Naive B cell (primary cell): ENCODE results near the gene ZDHHC13. TPM values are rescaled to one million over a fixed set of nuclear protein-coding genes. Genes with fewer than 3 reads are reported as not detected.

ENCODE experiments used
- ATAC-seq, 2 donors: fragments of 150-1000 bp; cut with Tn5 transposase; 2 replicates each; pipeline ENCODE4 v1.10.0; 2021; ENCODE audit warnings: low read depth in 2 of 2, mild to moderate bottlenecking in 2 of 2, moderate library complexity in 2 of 2
- DNase-seq: peaks from one replicate; pipeline ENCODE4 v3.0.0; 2022
- H3K27ac Mint-ChIP-seq, 6 donors: one replicate each; pipeline ENCODE4 v1.8.0; 2020 to 2022; ENCODE audit warnings: mild to moderate bottlenecking in 6 of 6, mixed read lengths in 6 of 6, moderate library complexity in 5 of 6, inconsistent platforms in 2 of 6
- H3K27me3 Mint-ChIP-seq, 3 donors: one replicate each; pipeline ENCODE4 v1.8.0; 2021 to 2022; ENCODE audit warnings: mixed read lengths in 3 of 3, mild to moderate bottlenecking in 1 of 3
- H3K36me3 Mint-ChIP-seq, 2 donors: one replicate each; pipeline ENCODE4 v1.8.0; 2020 to 2022; ENCODE audit warnings: mixed read lengths in 2 of 2, inconsistent platforms in 1 of 2, mild to moderate bottlenecking in 1 of 2
- H3K4me1 Mint-ChIP-seq, 3 donors: one replicate each; pipeline ENCODE4 v1.8.0; 2020 to 2022; ENCODE audit warnings: mixed read lengths in 3 of 3, inconsistent platforms in 1 of 3, mild to moderate bottlenecking in 1 of 3, moderate library complexity in 1 of 3
- H3K4me3 Mint-ChIP-seq, 8 donors: one replicate each; pipeline ENCODE4 v1.8.0; 2020 to 2022; ENCODE audit warnings: mild to moderate bottlenecking in 8 of 8, mixed read lengths in 8 of 8, moderate library complexity in 8 of 8, inconsistent platforms in 2 of 8
- H3K9me3 Mint-ChIP-seq, 7 donors: one replicate each; pipeline ENCODE4 v1.8.0; 2020 to 2022; ENCODE audit warnings: mixed read lengths in 7 of 7, mild to moderate bottlenecking in 5 of 7, inconsistent platforms in 2 of 7, moderate library complexity in 1 of 7
- polyA plus RNA-seq, 6 donors: library from polyadenylated mRNA; unstranded; fragments of 300-500 nt; fragmentation: Illumina TruSeq; gene quantifications; one replicate each; pipeline ENCODE4 v1.2.3, GENCODE V29; 2021; ENCODE audit warnings: low read depth in 6 of 6

The ZDHHC13 gene, protein sequence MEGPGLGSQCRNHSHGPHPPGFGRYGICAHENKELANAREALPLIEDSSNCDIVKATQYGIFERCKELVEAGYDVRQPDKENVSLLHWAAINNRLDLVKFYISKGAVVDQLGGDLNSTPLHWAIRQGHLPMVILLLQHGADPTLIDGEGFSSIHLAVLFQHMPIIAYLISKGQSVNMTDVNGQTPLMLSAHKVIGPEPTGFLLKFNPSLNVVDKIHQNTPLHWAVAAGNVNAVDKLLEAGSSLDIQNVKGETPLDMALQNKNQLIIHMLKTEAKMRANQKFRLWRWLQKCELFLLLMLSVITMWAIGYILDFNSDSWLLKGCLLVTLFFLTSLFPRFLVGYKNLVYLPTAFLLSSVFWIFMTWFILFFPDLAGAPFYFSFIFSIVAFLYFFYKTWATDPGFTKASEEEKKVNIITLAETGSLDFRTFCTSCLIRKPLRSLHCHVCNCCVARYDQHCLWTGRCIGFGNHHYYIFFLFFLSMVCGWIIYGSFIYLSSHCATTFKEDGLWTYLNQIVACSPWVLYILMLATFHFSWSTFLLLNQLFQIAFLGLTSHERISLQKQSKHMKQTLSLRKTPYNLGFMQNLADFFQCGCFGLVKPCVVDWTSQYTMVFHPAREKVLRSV
- 10 to 100 TPM in 4 of 6 donors, 1 to 10 TPM in 2; 3.6 to 15.5 (median 12.6) TPM for polyA plus RNA-seq

DNA sequence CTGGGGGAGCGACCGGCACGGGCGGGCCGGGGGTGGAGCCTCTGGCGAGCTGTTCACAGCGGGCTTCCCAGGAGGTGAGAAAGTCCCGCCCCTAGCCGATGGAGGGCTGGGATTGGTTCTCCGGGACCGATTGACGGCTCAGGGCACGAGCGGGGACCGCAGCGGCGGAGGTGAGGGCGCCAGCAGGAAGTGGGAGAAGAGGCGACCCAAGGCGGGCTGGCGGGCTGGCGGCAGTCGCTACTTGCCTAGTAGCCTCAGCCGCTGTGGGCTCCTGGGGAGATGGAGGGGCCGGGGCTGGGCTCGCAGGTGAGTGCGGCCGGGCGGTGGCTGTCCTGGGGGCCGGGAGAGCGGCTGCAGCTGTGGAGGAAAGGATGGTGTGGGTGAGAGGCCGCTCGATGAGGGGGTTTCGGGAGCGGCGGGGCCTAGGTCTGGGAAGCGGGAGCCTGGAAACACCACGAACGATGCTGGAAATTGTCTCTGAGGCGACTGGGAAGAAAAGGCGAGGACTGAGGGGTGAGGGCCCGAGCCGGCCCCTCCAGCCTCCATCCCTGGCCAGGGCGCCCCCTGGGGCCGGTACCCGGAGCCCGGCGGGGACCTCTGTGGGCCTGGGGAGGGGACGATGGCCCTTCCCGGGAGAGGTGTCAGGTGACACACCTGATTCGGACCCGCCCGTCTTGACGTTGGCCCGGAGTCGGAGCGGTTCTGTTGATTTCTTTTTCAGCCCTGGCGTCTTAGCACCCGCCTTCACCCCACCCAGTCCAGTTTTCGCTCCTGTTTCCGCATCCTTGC is at the start of gene ZDHHC13:
ZDHHC13 (plus strand) TSS at position 198 of the 789 bp plus-strand sequence; CDS start at position 280, 82 bp downstream.
- no peaks in the 10 kb centered on the region for H3K27me3 Mint-ChIP-seq
- H3K4me3 Mint-ChIP-seq, result peak within 1 kb of the TSS; percentile 94 to 99 (median 96)
- peaks cover 5 to 15% of the 10 kb centered on the region in 2 donors for H3K36me3 Mint-ChIP-seq
- H3K4me1 Mint-ChIP-seq, result peaks cover 36 to 57% (median 40%) of the 10 kb centered on the region in 3 donors
- peak; percentile 92 for DNase-seq
- ATAC-seq, result peak; percentile 96 to 98
- H3K27ac Mint-ChIP-seq, result peak within 1 kb of the TSS; percentile 12 to 98 (median 92)
- peaks cover 0 to 3% (median 0%) of the 10 kb centered on the region in 7 donors for H3K9me3 Mint-ChIP-seq

DNA sequence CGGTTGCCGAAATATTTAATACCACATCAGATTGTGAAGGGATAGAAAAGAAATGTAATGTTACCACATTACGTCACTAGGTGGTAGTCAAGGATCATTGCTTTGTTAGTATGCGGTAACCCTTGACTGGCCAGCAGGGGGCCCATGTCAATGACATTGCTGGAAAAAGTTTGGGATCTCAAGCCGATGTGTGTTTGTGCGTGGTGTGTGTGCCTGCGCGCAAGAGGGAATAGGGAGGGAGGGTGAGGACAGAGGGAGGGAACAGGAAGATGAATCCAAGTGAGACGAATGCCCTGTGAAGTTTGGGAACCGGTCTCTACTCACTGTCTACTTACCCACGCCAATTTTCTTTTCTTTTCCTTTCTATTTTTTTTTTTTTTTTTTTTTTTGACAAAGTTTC is 45.7 kb upstream of the ZDHHC13 start:
- peak; percentile 13 for DNase-seq
- Mint-ChIP-seq H3K36me3 (peaks cover 4 to 20% of the 10 kb centered on the region in 2 donors), H3K9me3 (peaks cover 13 to 22% (median 17%) of the 10 kb centered on the region in 7 donors), H3K4me3 (peak overlapping the region in 1 of 8 donors; percentile 14), H3K27me3 (peaks cover 5 to 41% (median 34%) of the 10 kb centered on the region in 3 donors), H3K4me1 (peaks cover 5 to 8% (median 5%) of the 10 kb centered on the region in 3 donors), H3K27ac (no peak overlapping the region)
- ATAC-seq, result peak; percentile 58 to 71

DNA sequence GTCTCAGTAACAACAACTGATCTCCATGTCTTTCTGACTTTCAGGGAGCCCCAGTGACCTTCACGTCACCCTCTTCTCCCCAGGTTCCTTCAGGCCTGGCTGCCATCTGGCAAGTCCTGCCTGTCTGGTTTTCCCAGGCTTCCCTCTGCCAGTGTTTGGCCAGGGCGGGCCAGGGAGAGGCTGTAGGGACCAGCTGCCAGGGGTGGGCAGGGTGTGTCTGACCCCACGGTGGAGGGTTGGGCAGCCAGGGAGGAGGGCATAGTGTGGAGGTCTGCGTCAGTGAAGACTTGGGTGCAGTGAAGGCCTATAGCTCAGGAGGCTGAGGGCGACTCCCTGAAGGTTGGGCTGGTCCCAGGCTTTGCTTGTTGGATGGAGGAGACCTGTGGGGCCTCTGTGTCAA is 44.5 kb upstream of the ZDHHC13 start:
- no peak for DNase-seq
- Mint-ChIP-seq H3K9me3 (peaks cover 11 to 22% (median 17%) of the 10 kb centered on the region in 7 donors), H3K4me1 (peaks cover 5 to 8% (median 8%) of the 10 kb centered on the region in 3 donors), H3K4me3 (no peak overlapping the region), H3K27me3 (peaks cover 9 to 37% (median 25%) of the 10 kb centered on the region in 3 donors), H3K36me3 (peaks cover 4 to 20% of the 10 kb centered on the region in 2 donors), H3K27ac (no peak overlapping the region)
- ATAC-seq, result no peak

DNA sequence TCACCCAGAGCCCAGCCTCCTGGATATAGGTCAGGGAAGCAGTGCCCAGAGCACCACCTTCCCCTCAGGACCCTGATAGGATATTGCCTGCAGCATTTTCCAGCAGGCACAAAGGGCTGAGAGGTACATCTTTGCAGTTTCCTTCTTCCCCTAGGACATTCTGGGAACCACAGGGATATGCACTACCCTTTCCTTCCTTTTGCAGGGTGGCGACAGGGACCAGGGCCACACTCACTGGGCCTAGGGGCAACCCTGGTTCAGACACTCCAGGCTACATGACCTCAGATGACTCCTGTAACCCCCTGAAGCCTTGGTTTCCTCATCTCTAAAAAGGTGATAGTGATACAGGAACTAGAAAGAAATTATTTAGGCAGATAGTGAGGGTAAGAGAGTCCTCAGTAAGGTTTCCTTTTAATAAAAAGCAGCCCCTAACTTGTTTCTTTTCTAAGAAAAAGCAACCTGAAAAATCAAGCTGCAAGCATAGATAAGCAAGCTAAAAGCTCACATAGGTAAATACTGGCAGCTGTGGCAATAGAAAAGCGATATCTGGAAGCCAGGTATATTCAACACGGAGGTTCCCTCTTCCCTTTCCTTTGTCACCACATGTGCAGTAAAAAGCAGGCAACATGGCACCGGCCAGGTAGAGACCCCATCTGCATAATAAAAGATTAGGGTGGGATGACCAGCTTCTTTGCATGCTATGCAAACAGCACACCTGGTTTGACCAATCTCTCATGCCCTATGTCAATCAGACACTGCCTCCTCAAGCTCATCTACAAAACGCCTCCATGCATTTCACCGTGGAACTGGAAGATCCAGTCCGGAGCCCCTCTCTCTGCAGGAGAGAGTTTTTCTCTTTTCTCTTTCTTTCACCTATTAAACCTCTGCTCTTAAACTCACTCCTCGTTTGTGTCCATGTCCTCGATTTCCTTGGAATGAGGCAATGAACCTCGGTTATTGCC is 43.2 kb upstream of the ZDHHC13 start:
- Mint-ChIP-seq H3K4me1 (peaks cover 5 to 8% (median 8%) of the 10 kb centered on the region in 3 donors), H3K27me3 (peaks cover 11 to 27% (median 22%) of the 10 kb centered on the region in 3 donors), H3K4me3 (peak overlapping the region in 1 of 8 donors; percentile 18), H3K9me3 (peaks cover 6 to 14% (median 11%) of the 10 kb centered on the region in 7 donors), H3K36me3 (peaks cover 4 to 13% of the 10 kb centered on the region in 2 donors), H3K27ac (peak overlapping the region in 1 of 6 donors; percentile 47)
- no peak for DNase-seq
- ATAC-seq, result no peak

DNA sequence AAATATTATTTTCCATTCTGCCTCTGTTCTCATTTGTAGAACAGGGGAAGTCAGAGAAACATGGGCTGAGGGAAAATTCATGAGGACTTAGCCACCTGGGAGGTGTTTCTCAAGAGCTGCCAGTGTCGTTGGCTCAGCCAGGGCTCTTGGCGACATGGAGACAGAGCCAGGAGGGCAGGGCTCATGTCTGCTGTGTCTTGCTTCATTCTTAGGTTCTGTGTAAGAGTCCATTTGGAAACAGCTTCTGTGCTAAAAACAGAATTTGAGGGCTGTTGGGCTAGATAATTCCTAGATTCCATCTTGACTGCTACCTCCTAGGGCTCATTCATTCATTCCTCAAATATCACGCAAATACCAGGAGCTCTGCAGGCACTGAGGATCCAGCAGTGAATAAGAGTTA is 41.3 kb upstream of the ZDHHC13 start:
- peaks cover 17 to 27% (median 19%) of the 10 kb centered on the region in 3 donors for H3K27me3 Mint-ChIP-seq
- H3K4me3 Mint-ChIP-seq, result no peak overlapping the region
- no peak overlapping the region for H3K27ac Mint-ChIP-seq
- H3K9me3 Mint-ChIP-seq, result no peaks in the 10 kb centered on the region
- peaks cover 5 to 8% (median 8%) of the 10 kb centered on the region in 3 donors for H3K4me1 Mint-ChIP-seq
- no peak for ATAC-seq
- no peaks in the 10 kb centered on the region for H3K36me3 Mint-ChIP-seq
- no peak for DNase-seq

DNA sequence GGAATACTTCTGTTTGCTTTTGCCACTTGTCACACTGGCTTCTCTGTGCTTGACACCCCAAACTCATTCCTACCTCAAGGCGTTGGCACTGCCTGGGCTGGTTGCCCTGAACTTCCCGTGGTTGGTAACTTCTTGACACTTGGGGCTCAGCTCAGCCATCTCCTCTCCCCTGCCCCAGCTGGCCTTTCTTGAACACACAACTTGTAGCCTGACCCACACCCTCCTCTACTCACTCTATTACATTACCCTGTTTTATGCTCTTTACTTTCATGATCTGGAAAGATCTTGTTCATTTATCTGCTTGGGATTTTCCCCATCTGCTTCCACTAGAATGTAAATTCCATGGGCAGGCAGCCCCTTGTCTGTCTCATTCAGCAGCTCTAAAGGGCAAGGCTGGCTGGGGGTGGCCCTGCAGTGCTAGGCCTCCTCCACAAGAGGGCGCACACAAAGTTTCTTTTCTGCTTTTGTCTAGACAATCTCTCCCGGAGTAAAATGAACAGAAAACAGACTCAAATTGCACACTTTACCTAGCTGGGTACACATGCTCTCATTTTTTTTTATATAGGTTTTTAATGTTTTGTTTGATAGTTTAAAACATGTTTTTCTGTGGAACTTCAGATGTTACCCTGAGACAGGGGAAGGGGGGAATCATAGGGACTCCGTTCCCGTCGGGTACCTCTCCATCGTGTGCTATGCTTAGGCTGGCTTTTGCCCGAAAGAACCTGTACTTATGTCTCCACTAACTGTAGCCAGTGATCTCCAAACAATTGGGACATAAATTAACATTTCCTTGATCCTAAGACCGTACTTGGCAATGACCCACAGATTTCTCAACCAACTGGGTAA is 40.0 kb upstream of the ZDHHC13 start:
- H3K9me3 Mint-ChIP-seq, result no peaks in the 10 kb centered on the region
- no peak overlapping the region for H3K27ac Mint-ChIP-seq
- ATAC-seq, result peak; percentile 28 to 52
- H3K27me3 Mint-ChIP-seq, result peaks cover 14 to 34% (median 19%) of the 10 kb centered on the region in 3 donors
- DNase-seq, result peak; percentile 31
- H3K4me3 Mint-ChIP-seq, result no peak overlapping the region
- peaks cover 0 to 3% (median 0%) of the 10 kb centered on the region in 3 donors for H3K4me1 Mint-ChIP-seq
- no peaks in the 10 kb centered on the region for H3K36me3 Mint-ChIP-seq

DNA sequence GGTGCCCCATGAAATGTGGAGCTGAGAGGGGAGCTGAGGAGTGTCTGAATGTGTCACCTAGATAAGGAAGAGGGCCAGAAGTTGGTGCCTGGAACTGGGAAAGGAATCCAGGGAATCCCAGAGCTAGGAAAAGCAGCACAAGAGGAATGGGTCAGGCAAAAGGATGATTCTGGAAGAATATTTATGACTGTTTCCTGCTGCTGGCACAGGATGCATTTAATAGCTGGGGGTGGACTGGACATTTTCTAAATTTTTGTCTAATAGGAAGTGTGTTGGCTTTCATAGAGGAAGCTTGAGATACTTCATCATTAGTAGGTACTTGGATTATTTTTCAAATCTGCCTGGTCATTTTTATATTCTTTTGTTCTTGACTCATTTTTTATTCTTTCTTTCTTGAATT is 39.0 kb upstream of the ZDHHC13 start:
- H3K4me3 Mint-ChIP-seq, result no peak overlapping the region
- peaks cover 0 to 3% (median 0%) of the 10 kb centered on the region in 3 donors for H3K4me1 Mint-ChIP-seq
- H3K36me3 Mint-ChIP-seq, result no peaks in the 10 kb centered on the region
- DNase-seq (no peak), ATAC-seq (no peak)
- H3K27me3 Mint-ChIP-seq, result peaks cover 14 to 34% (median 19%) of the 10 kb centered on the region in 3 donors
- H3K27ac Mint-ChIP-seq, result no peak overlapping the region
- H3K9me3 Mint-ChIP-seq, result no peaks in the 10 kb centered on the region

DNA sequence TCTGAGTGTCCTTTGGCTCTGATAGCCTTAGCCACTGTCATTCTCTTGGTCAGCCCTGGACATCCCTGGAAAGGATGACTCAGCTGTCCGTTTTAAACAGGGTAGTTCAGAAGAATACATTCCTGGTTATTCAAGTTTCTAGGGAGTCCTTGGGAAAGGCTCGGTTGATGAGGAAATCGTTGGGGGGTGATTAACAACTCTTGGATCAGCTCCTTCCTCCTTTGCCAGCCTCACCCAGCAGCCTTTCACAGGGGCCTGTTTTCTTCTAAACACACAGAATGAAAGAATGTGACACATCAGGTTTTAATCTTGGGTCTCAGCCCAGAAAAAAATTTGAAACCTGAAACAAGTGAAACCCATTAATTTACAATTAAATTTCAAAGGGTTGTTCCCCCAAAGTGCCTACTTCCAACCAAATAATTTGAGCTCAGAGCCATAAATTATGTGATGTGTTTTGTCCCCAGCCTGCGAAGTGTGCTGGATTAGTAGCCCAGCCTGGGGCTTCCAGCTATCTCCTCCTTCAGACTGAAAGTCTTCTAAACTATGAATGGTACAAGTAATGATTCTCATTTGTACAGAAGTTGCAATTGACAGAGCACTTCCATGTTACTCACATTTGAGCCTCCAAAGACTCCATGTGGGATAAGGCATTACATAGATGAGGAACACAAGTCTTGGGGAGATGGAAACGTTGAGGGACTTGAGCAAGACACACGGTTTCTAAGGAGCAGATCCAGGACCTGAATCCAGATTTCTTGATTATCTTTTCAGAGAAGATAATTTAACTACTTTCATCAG is 37.1 kb upstream of the ZDHHC13 start:
- H3K4me1 Mint-ChIP-seq, result peaks cover 0 to 3% (median 0%) of the 10 kb centered on the region in 3 donors
- no peaks in the 10 kb centered on the region for H3K36me3 Mint-ChIP-seq
- no peak for DNase-seq
- no peak for ATAC-seq
- no peak overlapping the region for H3K4me3 Mint-ChIP-seq
- H3K27me3 Mint-ChIP-seq, result peaks cover 20 to 27% (median 25%) of the 10 kb centered on the region in 3 donors
- no peaks in the 10 kb centered on the region for H3K9me3 Mint-ChIP-seq
- H3K27ac Mint-ChIP-seq, result no peak overlapping the region

DNA sequence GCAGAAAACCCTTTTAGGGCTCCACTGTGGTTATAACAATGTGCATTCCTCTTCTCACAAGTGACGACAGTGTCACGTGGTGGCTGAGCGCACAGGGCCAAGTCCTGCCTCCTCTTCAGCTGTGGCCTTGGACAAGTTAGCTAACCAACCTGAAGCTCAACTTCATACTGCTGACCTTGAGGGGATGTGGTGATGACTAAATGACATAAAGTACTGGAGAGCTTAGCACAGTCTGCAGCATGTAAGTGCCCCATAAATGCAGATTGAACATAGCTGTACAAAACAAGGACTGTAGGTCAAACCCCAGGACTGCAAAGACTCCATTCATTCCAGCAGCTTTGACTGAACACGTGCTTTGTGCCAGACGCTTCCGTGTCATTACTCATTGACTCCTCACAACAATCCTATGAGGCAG is 36.4 kb upstream of the ZDHHC13 start:
- Mint-ChIP-seq H3K27ac (no peak overlapping the region), H3K27me3 (peaks cover 20 to 27% (median 25%) of the 10 kb centered on the region in 3 donors), H3K9me3 (no peaks in the 10 kb centered on the region), H3K4me1 (peaks cover 0 to 3% (median 0%) of the 10 kb centered on the region in 3 donors), H3K4me3 (no peak overlapping the region), H3K36me3 (no peaks in the 10 kb centered on the region)
- ATAC-seq (no peak), DNase-seq (no peak)

DNA sequence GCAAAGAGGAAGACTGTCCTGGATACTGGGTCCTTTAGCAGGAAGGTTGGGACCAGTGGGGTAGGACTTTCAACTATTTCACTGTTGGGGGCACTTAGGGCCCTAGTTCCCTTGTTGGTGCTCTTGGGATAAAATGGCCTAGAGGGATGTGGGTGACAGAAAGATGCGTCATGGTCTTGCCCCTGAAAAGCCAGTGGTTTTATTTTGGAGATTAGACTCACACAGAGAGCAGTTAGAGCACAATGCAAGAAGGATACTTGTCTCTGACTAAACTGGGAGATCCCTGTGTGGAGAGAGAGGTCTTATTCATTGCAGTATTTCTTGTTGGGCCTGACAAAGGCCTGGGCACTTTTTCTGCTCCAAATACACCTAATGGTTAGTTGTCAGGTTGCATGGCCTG is 33.8 kb upstream of the ZDHHC13 start:
- Mint-ChIP-seq H3K4me1 (no peaks in the 10 kb centered on the region), H3K36me3 (peaks cover 6 to 12% of the 10 kb centered on the region in 2 donors), H3K4me3 (no peak overlapping the region), H3K9me3 (peaks cover 0 to 10% (median 3%) of the 10 kb centered on the region in 7 donors), H3K27me3 (peaks cover 25 to 35% (median 30%) of the 10 kb centered on the region in 3 donors), H3K27ac (no peak overlapping the region)
- ATAC-seq, result no peak
- no peak for DNase-seq
